ENCODE results near the gene PRDM8. TPM values are rescaled to one million over a fixed set of nuclear protein-coding genes. Genes with fewer than 3 reads are reported as not detected.

The PRDM8 gene
- total and polyA plus RNA-seq, 10 donors, result 0.99 to 5.1 (median 3.0) TPM

GRCh38 chr4:80162418-80162817 lies 34.9 kb upstream of the PRDM8 start:
- 87 to 94% (median 92%) methylated on average over 4 of the region's 4 CpGs for WGBS, 5 donors
- no peaks in the 10 kb centered on the region for H3K36me3 ChIP-seq
- no peaks in the 10 kb centered on the region for H3K4me1 ChIP-seq
- peaks cover 0 to 10% (median 7%) of the 10 kb centered on the region in 8 donors for H3K9me3 ChIP-seq
- TF ChIP-seq CTCF (IDR thresholded peaks at IDR 0.05 in 8 of 11, conservative IDR thresholded peaks at IDR 0.05 in 3 of 11) (no peak), POLR2A (IDR thresholded peaks at IDR 0.05) (no peak), POLR2AphosphoS5 (IDR thresholded peaks at IDR 0.05) (no peak)
- no peak overlapping the region for H3K27ac ChIP-seq
- no peak for DNase-seq
- intact Hi-C loops (cut with DNase I; ENCODE audit: low total_unique reads), result no loop called here
- H3K4me3 ChIP-seq, result no peak overlapping the region
- H3K27me3 ChIP-seq (replicated peaks in 1 of 7), result no peaks in the 10 kb centered on the region

GRCh38 chr4:80165855-80166254 lies 31.4 kb upstream of the PRDM8 start:
- H3K27me3 ChIP-seq (replicated peaks in 1 of 7), result no peaks in the 10 kb centered on the region
- no peak overlapping the region for H3K4me3 ChIP-seq
- no peak for DNase-seq
- no peak overlapping the region for H3K27ac ChIP-seq
- intact Hi-C loops (cut with DNase I; ENCODE audit: low total_unique reads), result no loop called here
- no peaks in the 10 kb centered on the region for H3K4me1 ChIP-seq
- H3K9me3 ChIP-seq, result no peaks in the 10 kb centered on the region
- H3K36me3 ChIP-seq, result no peaks in the 10 kb centered on the region
- TF ChIP-seq POLR2A (IDR thresholded peaks at IDR 0.05) (no peak), CTCF (IDR thresholded peaks at IDR 0.05 in 8 of 11, conservative IDR thresholded peaks at IDR 0.05 in 3 of 11) (no peak), POLR2AphosphoS5 (IDR thresholded peaks at IDR 0.05) (no peak)

GRCh38 chr4:80171251-80171650 lies 26.1 kb upstream of the PRDM8 start:
- TF ChIP-seq CTCF (IDR thresholded peaks at IDR 0.05 in 8 of 11, conservative IDR thresholded peaks at IDR 0.05 in 3 of 11) (no peak), POLR2A (IDR thresholded peaks at IDR 0.05) (no peak), POLR2AphosphoS5 (IDR thresholded peaks at IDR 0.05) (no peak)
- Histone ChIP-seq H3K27me3 (replicated peaks in 1 of 7) (no peaks in the 10 kb centered on the region), H3K27ac (peak overlapping the region in 4 of 8 donors; percentile 61 to 82 (median 64)), H3K36me3 (no peaks in the 10 kb centered on the region), H3K4me3 (no peak overlapping the region), H3K9me3 (no peaks in the 10 kb centered on the region), H3K4me1 (peaks cover 7 to 36% (median 24%) of the 10 kb centered on the region in 6 donors)
- intact Hi-C loops (cut with DNase I; ENCODE audit: low total_unique reads), result no loop called here
- 78 to 95% (median 90%) methylated on average over 1 of the region's 1 CpG for WGBS, 5 donors
- no peak for DNase-seq

GRCh38 chr4:80171656-80172055 lies 25.6 kb upstream of the PRDM8 start:
- H3K27me3 ChIP-seq (replicated peaks in 1 of 7), result no peaks in the 10 kb centered on the region
- H3K4me1 ChIP-seq, result peaks cover 7 to 36% (median 24%) of the 10 kb centered on the region in 6 donors
- no peaks in the 10 kb centered on the region for H3K9me3 ChIP-seq
- H3K4me3 ChIP-seq, result no peak overlapping the region
- no peak for DNase-seq
- WGBS, 5 donors, result 73 to 89% (median 83%) methylated on average over 3 of the region's 3 CpGs
- TF ChIP-seq POLR2A (IDR thresholded peaks at IDR 0.05) (no peak), CTCF (IDR thresholded peaks at IDR 0.05 in 8 of 11, conservative IDR thresholded peaks at IDR 0.05 in 3 of 11) (no peak)
- peak overlapping the region in 7 of 8 donors; percentile 6 to 82 (median 61) for H3K27ac ChIP-seq
- no peaks in the 10 kb centered on the region for H3K36me3 ChIP-seq
- intact Hi-C loops (cut with DNase I; ENCODE audit: low total_unique reads), result no loop called here

Measured in spleen (tissue), 11 donors.